Measurements from ENCODE around the gene THSD4.

THSD4 gene

GRCh38 chr15:71374607-71375352 is 259.5 kb downstream of the THSD4 start:
- no peak overlapping the region for H3K4me3 ChIP-seq (replicated peaks; ENCODE audit: low read depth, low read length)
- TF ChIP-seq, protein P1, sequence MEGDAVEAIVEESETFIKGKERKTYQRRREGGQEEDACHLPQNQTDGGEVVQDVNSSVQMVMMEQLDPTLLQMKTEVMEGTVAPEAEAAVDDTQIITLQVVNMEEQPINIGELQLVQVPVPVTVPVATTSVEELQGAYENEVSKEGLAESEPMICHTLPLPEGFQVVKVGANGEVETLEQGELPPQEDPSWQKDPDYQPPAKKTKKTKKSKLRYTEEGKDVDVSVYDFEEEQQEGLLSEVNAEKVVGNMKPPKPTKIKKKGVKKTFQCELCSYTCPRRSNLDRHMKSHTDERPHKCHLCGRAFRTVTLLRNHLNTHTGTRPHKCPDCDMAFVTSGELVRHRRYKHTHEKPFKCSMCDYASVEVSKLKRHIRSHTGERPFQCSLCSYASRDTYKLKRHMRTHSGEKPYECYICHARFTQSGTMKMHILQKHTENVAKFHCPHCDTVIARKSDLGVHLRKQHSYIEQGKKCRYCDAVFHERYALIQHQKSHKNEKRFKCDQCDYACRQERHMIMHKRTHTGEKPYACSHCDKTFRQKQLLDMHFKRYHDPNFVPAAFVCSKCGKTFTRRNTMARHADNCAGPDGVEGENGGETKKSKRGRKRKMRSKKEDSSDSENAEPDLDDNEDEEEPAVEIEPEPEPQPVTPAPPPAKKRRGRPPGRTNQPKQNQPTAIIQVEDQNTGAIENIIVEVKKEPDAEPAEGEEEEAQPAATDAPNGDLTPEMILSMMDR (IDR thresholded peaks at IDR 0.05; ENCODE audit: low read depth, low read length, missing control alignments) = no peak
- DNase-seq (ENCODE audit: extremely low read depth, low read depth) = peak; percentile 30

- TF ChIP-seq, protein P1 (IDR thresholded peaks at IDR 0.05; ENCODE audit: low read depth, low read length, missing control alignments) = no peak
- no peak for DNase-seq (ENCODE audit: extremely low read depth, low read depth)
- no peak overlapping the region for H3K4me3 ChIP-seq (replicated peaks; ENCODE audit: low read depth, low read length)
Observed at GRCh38 chr15:71375934-71376333, 260.7 kb downstream of the THSD4 start.

DNA sequence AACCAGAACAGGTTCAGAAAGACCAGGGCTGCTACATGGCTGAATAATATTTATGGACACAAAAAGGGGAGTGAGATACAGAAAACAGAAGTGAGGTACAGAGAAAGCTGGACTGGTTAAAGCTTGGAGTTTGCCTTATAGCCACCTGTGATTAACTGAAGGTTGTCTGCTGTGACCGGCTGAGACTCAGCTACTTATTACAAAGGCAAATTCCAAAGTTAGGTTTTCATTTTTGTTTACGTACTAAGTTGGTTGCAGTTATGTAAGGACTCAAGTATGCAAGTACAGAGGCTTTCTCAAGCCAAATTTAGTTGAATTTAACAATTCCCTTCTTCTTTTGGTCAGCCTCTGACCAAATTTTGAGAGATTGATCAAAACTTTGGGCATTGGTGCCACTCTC is 264.6 kb downstream of the THSD4 start:
- DNase-seq (ENCODE audit: extremely low read depth, low read depth) = no peak
- TF ChIP-seq, protein P1 (IDR thresholded peaks at IDR 0.05; ENCODE audit: low read depth, low read length, missing control alignments) = no peak
- no peak overlapping the region for H3K4me3 ChIP-seq (replicated peaks; ENCODE audit: low read depth, low read length)

DNA sequence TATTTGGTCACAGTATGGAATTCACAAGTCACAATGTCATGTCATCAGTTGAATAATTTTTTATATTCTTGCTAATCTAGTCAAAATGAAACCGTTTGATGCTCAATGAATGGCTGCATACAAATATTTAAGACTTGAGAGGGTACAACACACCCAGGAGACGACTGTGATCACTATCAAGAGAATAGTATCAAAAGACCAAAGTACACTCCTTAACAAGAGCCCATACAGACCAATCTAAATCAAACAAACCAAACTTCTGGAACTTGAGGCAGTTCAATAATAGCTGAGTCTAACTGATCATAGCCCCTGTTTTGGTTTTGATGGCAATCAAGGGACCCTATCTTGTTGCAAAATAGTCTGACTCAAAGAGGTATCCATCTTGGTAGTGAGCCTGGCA is 265.1 kb downstream of the THSD4 start:
- TF ChIP-seq, protein P1 (IDR thresholded peaks at IDR 0.05; ENCODE audit: low read depth, low read length, missing control alignments) = no peak
- DNase-seq (ENCODE audit: extremely low read depth, low read depth) = no peak

GRCh38 chr15:71384501-71384900 is 269.2 kb downstream of the THSD4 start:
- DNase-seq (ENCODE audit: extremely low read depth, low read depth) = no peak
- TF ChIP-seq, protein P1 (IDR thresholded peaks at IDR 0.05; ENCODE audit: low read depth, low read length, missing control alignments) = no peak
- H3K4me3 ChIP-seq (replicated peaks; ENCODE audit: low read depth, low read length) = no peak overlapping the region

More for the DNA sequence above, 265.1 kb downstream of the THSD4 start:
- H3K4me3 ChIP-seq (replicated peaks; ENCODE audit: low read depth, low read length) = no peak overlapping the region

- no peak overlapping the region for H3K4me3 ChIP-seq (replicated peaks; ENCODE audit: low read depth, low read length)
- TF ChIP-seq, protein P1 (IDR thresholded peaks at IDR 0.05; ENCODE audit: low read depth, low read length, missing control alignments) = no peak
- no peak for DNase-seq (ENCODE audit: extremely low read depth, low read depth)
Observed at GRCh38 chr15:71385026-71385425, 269.8 kb downstream of the THSD4 start.

DNA sequence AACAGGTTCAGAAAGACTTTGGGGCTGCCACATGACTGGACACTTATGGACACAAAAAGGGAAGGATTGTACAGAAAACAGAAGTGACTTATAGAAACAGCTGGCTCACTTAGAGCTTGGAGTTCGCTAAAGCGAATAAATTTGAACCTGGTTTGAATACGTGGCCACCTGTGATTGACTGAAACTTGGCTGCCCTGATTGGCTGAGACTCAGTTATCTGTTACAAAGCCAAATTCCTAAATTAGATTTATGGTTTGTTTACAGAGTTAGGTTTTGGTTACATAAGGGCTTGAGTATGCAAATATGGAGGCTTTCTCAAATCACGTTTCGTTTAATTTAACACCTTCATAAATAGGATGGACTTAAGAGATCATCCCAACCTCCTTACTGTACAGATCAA is 270.2 kb downstream of the THSD4 start:
- no peak for DNase-seq (ENCODE audit: extremely low read depth, low read depth)
- TF ChIP-seq, protein P1 (IDR thresholded peaks at IDR 0.05; ENCODE audit: low read depth, low read length, missing control alignments) = no peak
- H3K4me3 ChIP-seq (replicated peaks; ENCODE audit: low read depth, low read length) = no peak overlapping the region
